ENCODE results near the gene TBCD.

The TBCD gene

DNA sequence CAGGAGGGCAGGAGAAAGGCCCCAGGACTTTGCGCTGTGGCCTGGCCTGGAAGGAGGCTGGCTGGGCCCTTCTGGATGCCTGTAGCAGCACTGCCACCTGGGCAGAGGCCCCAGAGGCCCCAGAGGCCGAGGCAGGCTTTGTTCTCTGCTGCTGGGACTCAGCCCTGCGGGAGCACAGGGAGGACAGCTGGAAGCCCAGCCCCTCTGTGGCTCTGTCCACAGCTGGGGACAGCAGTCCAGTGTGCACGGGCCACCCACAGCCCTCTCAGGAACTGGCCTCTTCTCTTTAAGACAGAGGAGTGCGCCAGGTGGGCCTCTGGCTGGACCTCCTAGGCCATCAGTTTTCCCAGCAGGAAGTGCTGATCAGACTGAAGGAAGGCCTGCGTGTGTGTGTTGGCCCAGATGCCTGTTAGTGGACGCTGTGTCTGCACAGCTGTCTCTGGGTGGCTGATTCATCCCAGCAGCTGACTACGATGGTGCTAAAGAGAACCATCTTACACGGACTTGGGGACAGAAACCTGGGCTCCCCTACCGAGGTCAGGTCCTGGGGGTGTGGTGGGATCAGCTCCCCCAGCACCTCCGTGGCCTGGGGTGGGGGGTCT lies 114.8 kb downstream of the TBCD start:
- H3K4me3 ChIP-seq (ENCODE audit: low read depth, low read length) = no peak overlapping the region
- no peak for DNase-seq (ENCODE audit: low read depth)
- TF ChIP-seq, protein P1, sequence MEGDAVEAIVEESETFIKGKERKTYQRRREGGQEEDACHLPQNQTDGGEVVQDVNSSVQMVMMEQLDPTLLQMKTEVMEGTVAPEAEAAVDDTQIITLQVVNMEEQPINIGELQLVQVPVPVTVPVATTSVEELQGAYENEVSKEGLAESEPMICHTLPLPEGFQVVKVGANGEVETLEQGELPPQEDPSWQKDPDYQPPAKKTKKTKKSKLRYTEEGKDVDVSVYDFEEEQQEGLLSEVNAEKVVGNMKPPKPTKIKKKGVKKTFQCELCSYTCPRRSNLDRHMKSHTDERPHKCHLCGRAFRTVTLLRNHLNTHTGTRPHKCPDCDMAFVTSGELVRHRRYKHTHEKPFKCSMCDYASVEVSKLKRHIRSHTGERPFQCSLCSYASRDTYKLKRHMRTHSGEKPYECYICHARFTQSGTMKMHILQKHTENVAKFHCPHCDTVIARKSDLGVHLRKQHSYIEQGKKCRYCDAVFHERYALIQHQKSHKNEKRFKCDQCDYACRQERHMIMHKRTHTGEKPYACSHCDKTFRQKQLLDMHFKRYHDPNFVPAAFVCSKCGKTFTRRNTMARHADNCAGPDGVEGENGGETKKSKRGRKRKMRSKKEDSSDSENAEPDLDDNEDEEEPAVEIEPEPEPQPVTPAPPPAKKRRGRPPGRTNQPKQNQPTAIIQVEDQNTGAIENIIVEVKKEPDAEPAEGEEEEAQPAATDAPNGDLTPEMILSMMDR (IDR thresholded peaks at IDR 0.05; ENCODE audit: low read depth, low read length, missing control alignments) = no peak

DNA sequence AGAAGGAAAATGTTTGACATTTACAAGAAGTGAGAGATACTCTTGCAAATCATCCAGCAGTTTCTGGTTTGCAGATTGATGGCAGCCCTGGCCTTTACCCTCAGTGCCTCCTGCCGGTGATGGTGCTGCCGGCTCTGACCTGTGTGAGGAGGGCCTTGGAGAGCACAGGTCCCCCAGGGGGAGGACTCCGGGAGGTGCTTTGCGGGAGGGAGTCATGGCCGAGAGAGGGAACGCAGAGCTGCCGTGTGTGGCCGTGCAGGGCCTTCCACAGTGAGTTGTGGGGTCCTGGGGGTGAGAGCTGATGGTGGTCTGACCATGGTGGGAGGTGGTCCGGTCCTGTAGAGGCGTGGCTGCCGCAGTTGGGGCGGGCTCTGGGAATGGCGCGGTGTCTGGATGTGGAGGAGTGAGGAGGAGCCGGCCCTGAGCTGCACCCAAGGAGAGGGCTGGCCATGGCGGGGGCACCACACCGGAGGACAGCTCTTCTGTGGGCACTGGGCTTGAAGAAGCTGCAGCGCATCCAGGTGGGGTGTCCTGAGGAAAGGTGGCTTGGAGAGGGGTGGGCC lies 116.0 kb downstream of the TBCD start:
- no peak for DNase-seq (ENCODE audit: low read depth)
- TF ChIP-seq, protein P1 (IDR thresholded peaks at IDR 0.05; ENCODE audit: low read depth, low read length, missing control alignments) = no peak
- no peak overlapping the region for H3K4me3 ChIP-seq (ENCODE audit: low read depth, low read length)

DNA sequence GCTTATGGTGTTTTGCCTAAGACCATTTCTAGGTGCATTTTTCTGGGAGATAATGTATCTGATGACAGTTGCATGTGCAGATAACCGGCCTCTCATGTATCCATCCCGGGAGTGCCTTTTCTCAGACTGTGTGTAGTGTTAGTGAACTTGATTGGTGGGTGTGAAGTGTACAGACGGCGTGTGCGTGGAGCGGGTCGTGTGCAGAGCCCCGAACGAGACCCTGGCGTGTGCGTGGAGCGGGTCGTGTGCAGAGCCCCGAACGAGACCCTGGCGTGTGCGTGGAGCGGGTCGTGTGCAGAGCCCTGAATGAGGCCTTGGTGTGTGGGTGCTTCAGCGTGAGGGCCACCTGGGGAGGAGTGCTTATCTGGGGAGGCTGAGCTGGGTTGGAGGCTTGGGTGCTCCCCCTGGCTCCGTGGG lies 116.9 kb downstream of the TBCD start:
- no peak overlapping the region for H3K4me3 ChIP-seq (ENCODE audit: low read depth, low read length)
- TF ChIP-seq, protein P1 (IDR thresholded peaks at IDR 0.05; ENCODE audit: low read depth, low read length, missing control alignments) = no peak
- DNase-seq (ENCODE audit: low read depth) = no peak

DNA sequence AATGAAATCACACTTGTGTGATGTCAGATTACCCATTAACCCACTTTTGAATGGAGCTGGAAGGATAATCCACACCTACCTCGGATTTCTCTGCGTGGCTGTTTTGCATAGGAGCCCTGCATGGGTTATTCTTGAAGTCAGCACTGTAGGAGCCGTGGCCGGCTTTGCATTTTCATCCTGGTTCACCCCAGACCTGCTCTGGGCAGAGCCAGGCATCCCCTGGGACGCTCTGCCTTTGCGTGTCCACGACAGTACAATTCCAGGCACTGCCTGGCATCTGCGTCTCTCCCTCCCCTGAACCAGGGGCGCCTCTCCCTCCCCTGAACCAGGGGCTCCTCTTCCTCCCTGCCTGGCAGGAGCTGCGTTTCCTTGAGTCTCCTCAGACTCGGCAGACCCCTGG lies 117.7 kb downstream of the TBCD start:
- TF ChIP-seq, protein P1 (IDR thresholded peaks at IDR 0.05; ENCODE audit: low read depth, low read length, missing control alignments) = no peak
- H3K4me3 ChIP-seq (ENCODE audit: low read depth, low read length) = no peak overlapping the region
- DNase-seq (ENCODE audit: low read depth) = no peak

DNA sequence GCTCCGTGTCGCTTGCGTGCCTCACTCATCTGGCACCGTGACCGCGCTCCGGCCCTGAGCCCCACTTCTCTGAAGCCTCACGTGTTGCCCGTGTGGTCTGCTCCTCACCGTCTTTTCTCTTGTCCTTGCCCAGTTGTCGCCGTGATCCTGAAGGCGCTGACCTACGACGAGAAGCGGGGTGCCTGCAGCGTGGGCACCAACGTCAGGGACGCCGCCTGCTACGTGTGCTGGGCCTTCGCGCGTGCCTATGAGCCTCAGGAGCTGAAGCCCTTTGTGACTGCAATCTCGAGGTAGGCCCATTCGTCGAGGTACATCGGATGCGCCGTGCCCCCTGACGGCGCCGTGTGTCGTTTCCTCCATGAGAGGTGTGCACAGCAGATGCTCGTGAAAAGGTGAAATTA lies 118.2 kb downstream of the TBCD start:
- no peak for DNase-seq (ENCODE audit: low read depth)
- H3K4me3 ChIP-seq (ENCODE audit: low read depth, low read length) = no peak overlapping the region
- TF ChIP-seq, protein P1 (IDR thresholded peaks at IDR 0.05; ENCODE audit: low read depth, low read length, missing control alignments) = no peak

DNA sequence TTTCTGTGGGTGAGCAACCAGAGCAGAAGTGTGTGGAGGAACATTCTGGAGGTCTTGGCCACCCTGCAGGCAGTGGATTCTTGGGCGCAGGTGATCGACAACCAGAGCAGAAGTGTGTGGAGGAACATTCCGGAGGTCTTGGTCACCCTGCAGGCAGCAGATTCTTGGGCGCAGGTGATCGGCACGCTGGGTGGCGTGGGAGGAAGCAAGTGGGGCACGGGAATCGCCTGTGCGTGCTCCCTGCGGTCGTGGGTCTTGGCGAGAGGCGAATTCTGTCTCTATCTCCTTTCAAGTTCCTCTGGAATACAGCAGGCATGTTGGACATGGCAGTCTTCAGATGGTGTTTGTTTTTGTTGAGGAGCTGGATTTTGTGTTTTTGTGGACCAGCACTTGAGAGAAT lies 118.7 kb downstream of the TBCD start:
- H3K4me3 ChIP-seq (ENCODE audit: low read depth, low read length) = no peak overlapping the region
- TF ChIP-seq, protein P1 (IDR thresholded peaks at IDR 0.05; ENCODE audit: low read depth, low read length, missing control alignments) = no peak
- no peak for DNase-seq (ENCODE audit: low read depth)

All from GM12864 (cell line).